Suppressor macrophage treated with lipopolysaccharide for 1 hour (primary cell): ENCODE data around the gene FKBP6.
"Not testable (repeated sequence)": the region's sequence is repeated elsewhere in the genome, so short reads cannot be mapped to it uniquely, and the experiment has no call there.

Source experiments
- DNase-seq, 3 donors: peaks; one replicate each; pipeline ENCODE4 v3.0.0-alpha.2; 2020 to 2022

FKBP6 gene

GRCh38 chr7:73324081-73324845 is 3.7 kb upstream of the FKBP6 start:
- DNase-seq = peak; percentile 57 to 70 (median 59)

DNA sequence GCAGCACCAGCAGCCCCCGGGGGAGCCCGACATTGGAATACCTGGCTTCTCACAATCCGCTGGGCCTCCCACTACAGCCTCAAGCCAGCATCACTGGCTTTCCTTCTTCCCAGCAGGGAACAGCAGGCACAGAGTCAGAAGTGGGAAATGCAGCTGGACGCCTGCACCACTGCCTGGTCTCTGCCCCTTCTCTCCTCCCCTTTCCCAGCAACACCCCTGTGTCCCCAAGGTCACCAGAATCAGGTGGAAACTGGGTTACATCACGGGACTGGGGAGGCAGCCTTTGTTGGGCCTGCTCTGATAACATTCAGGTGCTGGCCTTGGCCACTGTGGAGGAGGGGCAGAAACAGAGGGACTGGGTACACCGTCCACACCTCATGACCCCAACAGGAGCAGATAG is 2.5 kb upstream of the FKBP6 start:
- not testable (repeated sequence) for DNase-seq

DNA sequence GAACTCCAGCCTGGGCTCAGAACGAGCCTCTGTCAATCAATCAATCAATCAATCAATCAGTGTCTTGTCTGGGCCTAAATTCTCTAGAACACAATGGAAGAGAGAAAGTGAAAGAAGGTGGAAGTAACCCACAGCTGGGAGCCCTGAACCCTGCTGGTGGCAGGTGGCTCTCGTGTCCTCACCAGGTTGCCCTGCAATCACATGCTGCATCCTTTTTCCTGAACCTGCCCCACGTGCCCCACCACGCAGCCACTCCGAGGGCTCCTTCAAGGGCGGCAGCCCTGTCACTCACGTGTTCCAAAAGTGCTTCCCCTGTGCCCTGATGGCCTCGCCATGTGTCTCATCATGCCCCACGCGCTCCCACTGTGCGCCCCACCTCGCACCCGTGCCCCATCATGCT is 512 bp upstream of the FKBP6 start:
- DNase-seq = not testable (repeated sequence)

GRCh38 chr7:73328696-73329095 is 735 bp downstream of the FKBP6 start:
- no peak for DNase-seq

GRCh38 chr7:73329861-73330581 is 2.1 kb downstream of the FKBP6 start:
- DNase-seq = peak in 1 of 3 donors; percentile 32

GRCh38 chr7:73330772-73331171 is 2.8 kb downstream of the FKBP6 start:
- DNase-seq = no peak

GRCh38 chr7:73332447-73332846 is 4.5 kb downstream of the FKBP6 start:
- no peak for DNase-seq

DNA sequence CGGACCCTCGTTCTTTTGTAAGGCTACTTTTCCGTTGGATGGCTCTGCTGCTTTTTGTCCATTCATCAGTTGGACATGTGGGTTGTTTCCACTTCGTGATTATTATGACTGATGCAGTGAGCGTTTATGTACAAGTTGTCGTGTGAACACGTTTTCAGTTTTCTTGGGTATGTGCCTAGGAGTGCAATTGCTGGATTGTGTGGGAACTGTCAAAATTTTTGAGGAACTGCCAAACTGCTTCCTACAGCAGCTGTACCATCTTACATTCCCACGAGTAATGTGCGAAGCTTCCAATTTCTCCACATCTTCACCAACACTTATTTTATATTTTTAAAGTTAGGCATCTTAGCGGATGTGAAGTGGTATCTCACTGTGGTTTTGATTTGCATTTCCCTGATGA is 10.4 kb downstream of the FKBP6 start:
- no peak for DNase-seq

DNA sequence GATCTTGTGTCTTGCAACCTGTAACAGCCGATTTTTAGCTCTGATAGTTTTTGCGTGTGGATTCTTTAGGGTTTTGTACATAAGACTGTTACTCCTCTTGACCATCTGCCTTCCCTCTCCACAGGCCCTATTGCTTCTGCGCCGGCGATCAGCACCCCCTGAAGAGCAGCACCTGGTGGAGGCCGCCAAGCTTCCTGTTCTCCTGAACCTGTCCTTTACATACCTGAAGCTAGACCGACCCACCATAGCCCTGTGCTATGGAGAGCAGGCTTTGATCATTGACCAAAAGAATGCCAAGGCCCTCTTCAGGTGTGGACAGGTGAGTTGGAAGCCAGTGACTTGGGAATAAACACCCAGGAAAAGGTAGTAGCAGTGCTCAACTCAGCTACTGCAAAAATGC is 12.6 kb downstream of the FKBP6 start:
- DNase-seq = no peak

- DNase-seq = peak; percentile 72 to 80 (median 79)
Observed at GRCh38 chr7:73341877-73342276, 13.9 kb downstream of the FKBP6 start.

DNA sequence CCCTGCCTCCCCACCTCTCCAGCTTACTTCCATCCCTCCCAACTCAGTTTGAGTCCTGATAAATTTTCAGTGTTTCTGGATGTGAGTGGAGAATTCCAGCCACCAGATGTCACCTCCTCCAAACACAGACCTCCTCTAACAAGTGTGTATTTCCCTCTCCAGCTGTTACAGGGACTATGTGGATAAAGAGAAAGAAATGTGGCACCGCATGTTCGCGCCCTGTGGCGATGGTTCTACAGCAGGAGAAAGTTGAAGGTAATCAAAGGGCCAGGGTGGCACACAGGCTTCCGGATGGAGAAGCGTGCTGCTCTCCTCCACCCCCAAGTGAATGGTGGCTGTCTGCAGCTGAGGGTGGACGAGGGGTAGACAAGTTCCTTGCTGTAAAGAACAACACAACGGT is 14.7 kb downstream of the FKBP6 start:
- DNase-seq = no peak

DNA sequence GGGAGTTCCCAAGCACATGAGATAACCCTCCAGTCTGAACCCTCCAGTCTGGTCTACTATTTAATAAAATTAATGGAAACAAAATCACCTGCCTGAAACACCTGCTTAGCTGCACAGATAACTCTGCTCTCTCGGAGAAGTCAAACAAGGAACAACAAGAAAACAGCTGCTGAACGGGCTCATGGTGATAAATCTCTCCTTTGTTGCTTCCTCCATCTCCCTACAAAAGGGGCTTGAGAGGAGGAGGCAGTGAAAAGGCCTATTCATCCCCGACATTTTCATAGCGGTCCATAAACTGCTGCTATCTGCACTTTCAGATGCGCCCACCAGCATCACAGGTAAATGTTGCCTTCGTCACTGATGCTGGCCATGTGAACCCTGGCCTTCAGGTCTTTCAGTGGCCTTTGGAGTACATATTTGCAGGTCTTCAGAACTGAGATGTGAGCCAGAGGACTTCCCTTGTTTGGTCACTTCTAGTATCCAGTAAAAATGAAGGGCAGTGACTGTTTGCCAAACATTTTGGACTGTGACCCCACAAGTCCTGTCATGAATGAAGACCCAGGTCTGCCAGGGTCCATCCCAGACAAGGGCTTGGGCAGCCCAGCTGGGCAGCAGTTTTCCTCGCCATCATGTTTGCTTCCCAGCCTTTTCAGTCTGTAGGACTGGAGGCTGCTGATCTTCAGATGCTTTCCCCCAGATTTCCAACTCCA is 15.9 kb downstream of the FKBP6 start:
- no peak for DNase-seq

DNA sequence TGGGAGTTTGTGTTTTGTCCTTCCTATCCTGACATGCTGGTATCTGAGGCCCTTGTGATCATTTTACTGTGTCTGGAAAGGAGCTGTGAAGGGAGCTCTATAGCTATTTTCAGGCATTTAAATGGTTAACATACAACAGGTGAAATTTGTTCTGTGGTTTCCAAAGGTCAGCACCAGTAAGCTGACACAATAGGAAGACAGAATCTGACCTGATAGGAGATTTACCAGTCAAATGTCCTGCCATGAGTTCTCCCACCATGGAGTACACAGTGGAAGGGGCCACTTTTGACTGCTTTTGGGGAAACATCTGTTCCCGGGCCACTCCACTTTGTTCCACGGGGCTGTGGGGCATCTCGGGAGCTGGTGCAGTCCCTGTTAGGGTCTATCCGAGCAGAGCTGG is 17.6 kb downstream of the FKBP6 start:
- DNase-seq = no peak

GRCh38 chr7:73345951-73346350 is 18.0 kb downstream of the FKBP6 start:
- no peak for DNase-seq

GRCh38 chr7:73349763-73350162 is 21.8 kb downstream of the FKBP6 start:
- DNase-seq = peak in 1 of 3 donors; percentile 16

- peak in 1 of 3 donors; percentile 10 for DNase-seq
Observed at GRCh38 chr7:73350306-73351068, 22.5 kb downstream of the FKBP6 start.

DNA sequence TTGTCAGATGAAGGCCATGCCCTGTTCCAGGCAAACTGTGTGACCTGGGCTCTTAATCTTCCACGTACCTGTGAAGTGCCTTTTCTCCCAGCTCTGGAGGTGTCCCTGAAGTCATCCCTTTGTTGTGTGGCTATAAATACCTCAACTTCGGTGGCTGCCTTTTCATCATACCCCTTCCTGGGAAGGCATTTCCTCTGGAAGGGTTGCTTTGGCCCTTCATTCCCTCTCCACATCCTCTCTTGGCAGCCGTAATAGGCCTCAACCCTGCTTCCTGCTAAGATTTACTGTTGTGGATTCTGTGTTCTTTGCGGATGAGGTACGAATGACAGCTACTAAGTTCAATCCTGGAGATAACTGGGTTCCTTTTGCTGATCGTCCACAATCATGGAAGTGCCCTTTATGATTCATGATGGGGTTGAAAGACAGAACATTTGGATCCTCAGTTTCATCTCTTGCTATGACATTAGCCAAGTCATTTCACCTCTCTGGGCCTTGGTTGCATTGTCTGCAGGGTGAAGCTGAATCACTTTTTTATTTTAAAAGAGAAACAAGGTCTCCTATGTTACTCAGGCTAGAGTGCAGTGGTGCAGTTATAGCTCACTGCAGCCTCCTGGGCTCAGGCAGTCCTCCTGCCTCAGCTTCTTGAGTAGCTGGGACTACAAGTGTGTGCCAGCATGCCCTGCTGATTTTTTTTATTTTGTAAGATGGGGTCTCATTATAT is 23.6 kb downstream of the FKBP6 start:
- DNase-seq = peak in 1 of 3 donors; percentile 9

GRCh38 chr7:73352784-73353183 is 24.8 kb downstream of the FKBP6 start:
- no peak for DNase-seq

DNA sequence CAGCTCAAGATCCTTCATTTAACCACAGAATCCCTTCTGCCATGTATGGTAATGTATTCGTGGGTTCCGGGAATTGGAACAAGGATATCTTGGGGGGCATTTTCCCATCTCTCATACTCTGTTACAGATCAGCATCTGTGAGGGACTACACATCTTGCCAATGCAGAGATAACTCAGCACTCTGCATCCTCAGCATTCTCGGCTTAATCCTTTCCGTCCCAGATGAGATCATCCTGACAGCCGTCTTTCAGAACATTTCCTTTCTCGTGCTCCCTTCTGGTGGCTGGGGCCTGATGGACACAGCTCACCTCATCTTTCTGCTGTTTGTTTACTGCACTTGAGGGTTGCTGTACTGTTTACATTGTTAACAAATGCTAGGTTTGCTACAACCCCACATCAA is 25.3 kb downstream of the FKBP6 start:
- DNase-seq = no peak

DNA sequence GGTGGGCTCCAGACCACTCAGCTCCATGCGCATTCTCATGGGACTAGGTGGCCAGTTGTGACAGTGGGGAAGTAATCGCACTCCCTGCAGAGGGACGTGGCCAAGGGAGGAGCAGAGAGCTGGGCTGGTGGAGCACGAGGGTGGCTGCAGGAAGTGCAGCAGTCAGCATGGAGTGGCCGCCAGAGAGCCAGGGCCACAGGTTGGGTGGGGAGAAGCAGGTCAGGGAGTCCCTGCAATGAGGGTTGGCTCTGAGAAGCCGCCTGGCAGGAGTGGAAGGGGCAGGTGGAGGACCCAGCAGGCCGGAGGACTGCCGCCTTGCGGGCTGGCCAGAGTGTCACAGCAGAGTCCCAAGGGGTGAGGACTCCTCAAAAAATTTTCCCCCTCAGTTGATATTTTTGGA is 26.2 kb downstream of the FKBP6 start:
- DNase-seq = no peak

- DNase-seq = no peak
Observed at GRCh38 chr7:73354821-73355220, 26.9 kb downstream of the FKBP6 start.

- DNase-seq = no peak
Observed at GRCh38 chr7:73356159-73356558, 28.2 kb downstream of the FKBP6 start.
